Measurements from ENCODE around the gene TNS2.
"Not testable (repeated sequence)": the region's sequence is repeated elsewhere in the genome, so short reads cannot be mapped to it uniquely, and the experiment has no call there.

TNS2 gene

DNA sequence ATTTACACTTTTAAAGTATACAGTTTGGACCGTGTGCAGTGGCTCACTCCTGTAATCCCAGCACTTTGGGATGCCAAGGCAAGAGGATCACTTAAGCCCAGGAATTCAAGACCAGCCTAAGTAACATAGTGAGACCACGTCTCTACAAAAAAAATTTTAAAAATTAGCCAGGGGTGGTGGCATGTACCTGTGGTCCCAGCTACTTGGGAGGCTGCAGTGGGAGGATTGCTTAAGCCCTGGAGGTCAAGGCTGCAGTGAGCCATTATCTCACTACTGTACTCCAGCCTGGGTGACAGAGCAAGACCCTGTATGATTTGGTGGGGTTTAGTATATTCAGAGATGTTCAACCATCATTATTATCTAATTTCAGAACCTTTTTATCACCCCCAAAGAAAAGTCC lies 38.9 kb upstream of the TNS2 start:
- peaks cover 3 to 56% (median 42%) of the 10 kb centered on the region in 5 donors for H3K4me1 ChIP-seq (ENCODE audit: control insufficient read depth in 5 of 5, insufficient read depth in 5 of 5, low read length in 5 of 5)

GRCh38 chr12:53011889-53012288 lies 38.0 kb upstream of the TNS2 start:
- H3K27me3 ChIP-seq (ENCODE audit: control insufficient read depth in 5 of 5, insufficient read depth in 4 of 5, low read length in 5 of 5), result no peaks in the 10 kb centered on the region
- no peak overlapping the region for H3K4me3 ChIP-seq (ENCODE audit: low read depth in 1 of 5, low read length in 5 of 5)
- H3K4me1 ChIP-seq (ENCODE audit: control insufficient read depth in 5 of 5, insufficient read depth in 5 of 5, low read length in 5 of 5), result peaks cover 3 to 55% (median 37%) of the 10 kb centered on the region in 5 donors
- peak overlapping the region in 3 of 5 donors; percentile 3 to 46 (median 30) for H3K9ac ChIP-seq (ENCODE audit: low read length in 5 of 5)
- peaks cover 0 to 15% (median 6%) of the 10 kb centered on the region in 5 donors for H3K36me3 ChIP-seq (ENCODE audit: control insufficient read depth in 5 of 5, insufficient read depth in 5 of 5, low read length in 5 of 5)
- peak overlapping the region; percentile 30 for H3K27ac ChIP-seq (ENCODE audit: low read depth, low read length)
- no peaks in the 10 kb centered on the region for H3K9me3 ChIP-seq (ENCODE audit: control insufficient read depth in 5 of 5, low read length in 5 of 5)

More for the DNA sequence above, 38.9 kb upstream of the TNS2 start:
- Histone ChIP-seq H3K36me3 (ENCODE audit: control insufficient read depth in 5 of 5, insufficient read depth in 5 of 5, low read length in 5 of 5) (peaks cover 0 to 7% (median 4%) of the 10 kb centered on the region in 5 donors), H3K27me3 (ENCODE audit: control insufficient read depth in 5 of 5, insufficient read depth in 4 of 5, low read length in 5 of 5) (no peaks in the 10 kb centered on the region), H3K27ac (ENCODE audit: low read depth, low read length) (no peak overlapping the region), H3K4me3 (ENCODE audit: low read depth in 1 of 5, low read length in 5 of 5) (no peak overlapping the region), H3K9ac (ENCODE audit: low read length in 5 of 5) (no peak overlapping the region), H3K9me3 (ENCODE audit: control insufficient read depth in 5 of 5, low read length in 5 of 5) (no peaks in the 10 kb centered on the region)

DNA sequence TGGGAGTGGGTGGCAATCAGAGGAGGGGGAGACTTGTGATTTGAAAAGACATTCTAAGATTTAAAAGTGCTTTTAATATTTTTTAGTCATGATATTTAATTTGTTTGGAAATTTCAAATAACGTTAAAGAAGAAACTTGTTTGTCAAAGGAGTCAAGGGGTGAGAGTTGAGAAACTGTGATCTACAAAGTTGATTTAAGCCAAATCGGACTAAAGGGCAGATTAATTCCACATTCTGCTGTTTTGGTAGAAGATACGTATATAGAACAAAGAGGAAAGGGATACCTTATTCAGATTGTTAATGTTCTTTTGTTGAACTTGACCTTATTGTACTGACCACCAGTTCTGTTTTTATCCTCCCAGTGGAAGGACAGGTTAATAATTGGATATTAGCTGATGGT lies 36.9 kb upstream of the TNS2 start:
- peak overlapping the region in 1 of 5 donors; percentile 20 for H3K9ac ChIP-seq (ENCODE audit: low read length in 5 of 5)
- no peak overlapping the region for H3K4me3 ChIP-seq (ENCODE audit: low read depth in 1 of 5, low read length in 5 of 5)
- H3K27ac ChIP-seq (ENCODE audit: low read depth, low read length), result peak overlapping the region; percentile 60
- no peaks in the 10 kb centered on the region for H3K27me3 ChIP-seq (ENCODE audit: control insufficient read depth in 5 of 5, insufficient read depth in 4 of 5, low read length in 5 of 5)
- peaks cover 3 to 45% (median 27%) of the 10 kb centered on the region in 5 donors for H3K4me1 ChIP-seq (ENCODE audit: control insufficient read depth in 5 of 5, insufficient read depth in 5 of 5, low read length in 5 of 5)
- H3K9me3 ChIP-seq (ENCODE audit: control insufficient read depth in 5 of 5, low read length in 5 of 5), result no peaks in the 10 kb centered on the region
- peaks cover 4 to 24% (median 6%) of the 10 kb centered on the region in 5 donors for H3K36me3 ChIP-seq (ENCODE audit: control insufficient read depth in 5 of 5, insufficient read depth in 5 of 5, low read length in 5 of 5)

- Histone ChIP-seq H3K4me1 (ENCODE audit: control insufficient read depth in 5 of 5, insufficient read depth in 5 of 5, low read length in 5 of 5) (peaks cover 1 to 27% (median 10%) of the 10 kb centered on the region in 5 donors), H3K4me3 (ENCODE audit: low read depth in 1 of 5, low read length in 5 of 5) (no peak overlapping the region)
Observed at GRCh38 chr12:53014709-53015108, 35.2 kb upstream of the TNS2 start.

DNA sequence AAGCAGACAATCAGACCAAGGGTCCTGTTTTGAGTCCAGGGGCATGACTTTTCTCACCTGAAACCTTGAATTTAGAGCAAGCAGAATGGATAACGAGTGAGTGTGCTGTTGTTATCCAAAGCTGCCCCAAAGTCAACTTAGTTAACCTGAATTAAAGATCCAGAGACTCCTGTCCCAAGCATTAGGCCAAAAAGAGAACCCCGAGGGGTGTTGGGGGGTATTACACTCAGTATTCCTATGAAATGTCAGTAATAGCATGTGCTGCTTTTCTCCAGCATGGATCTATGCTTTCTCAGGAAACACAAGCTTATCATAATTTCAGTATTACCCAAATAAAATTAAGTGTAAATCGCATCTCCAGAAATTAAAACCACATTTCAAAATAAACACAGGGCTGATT lies 24.6 kb upstream of the TNS2 start:
- Histone ChIP-seq H3K9me3 (ENCODE audit: control insufficient read depth in 5 of 5, low read length in 5 of 5) (no peaks in the 10 kb centered on the region), H3K36me3 (ENCODE audit: control insufficient read depth in 5 of 5, insufficient read depth in 5 of 5, low read length in 5 of 5) (peaks cover 38 to 92% (median 77%) of the 10 kb centered on the region in 5 donors), H3K27ac (ENCODE audit: low read depth, low read length) (no peak overlapping the region), H3K4me3 (ENCODE audit: low read depth in 1 of 5, low read length in 5 of 5) (no peak overlapping the region), H3K27me3 (ENCODE audit: control insufficient read depth in 5 of 5, insufficient read depth in 4 of 5, low read length in 5 of 5) (no peaks in the 10 kb centered on the region), H3K9ac (ENCODE audit: low read length in 5 of 5) (no peak overlapping the region), H3K4me1 (ENCODE audit: control insufficient read depth in 5 of 5, insufficient read depth in 5 of 5, low read length in 5 of 5) (peaks cover 0 to 11% (median 4%) of the 10 kb centered on the region in 5 donors)

More at GRCh38 chr12:53014709-53015108, 35.2 kb upstream of the TNS2 start:
- H3K9me3 ChIP-seq (ENCODE audit: control insufficient read depth in 5 of 5, low read length in 5 of 5), result no peaks in the 10 kb centered on the region
- no peak overlapping the region for H3K9ac ChIP-seq (ENCODE audit: low read length in 5 of 5)
- peak overlapping the region; percentile 9 for H3K27ac ChIP-seq (ENCODE audit: low read depth, low read length)
- H3K36me3 ChIP-seq (ENCODE audit: control insufficient read depth in 5 of 5, insufficient read depth in 5 of 5, low read length in 5 of 5), result peaks cover 13 to 41% (median 20%) of the 10 kb centered on the region in 5 donors
- H3K27me3 ChIP-seq (ENCODE audit: control insufficient read depth in 5 of 5, insufficient read depth in 4 of 5, low read length in 5 of 5), result no peaks in the 10 kb centered on the region

GRCh38 chr12:53027014-53027413 lies 22.9 kb upstream of the TNS2 start:
- not testable (repeated sequence) for H3K9ac ChIP-seq (ENCODE audit: low read length in 5 of 5); H3K27me3 ChIP-seq (ENCODE audit: control insufficient read depth in 5 of 5, insufficient read depth in 4 of 5, low read length in 5 of 5); H3K9me3 ChIP-seq (ENCODE audit: control insufficient read depth in 5 of 5, low read length in 5 of 5); H3K4me3 ChIP-seq (ENCODE audit: low read depth in 1 of 5, low read length in 5 of 5); H3K4me1 ChIP-seq (ENCODE audit: control insufficient read depth in 5 of 5, insufficient read depth in 5 of 5, low read length in 5 of 5); H3K27ac ChIP-seq (ENCODE audit: low read depth, low read length)
- H3K36me3 ChIP-seq (ENCODE audit: control insufficient read depth in 5 of 5, insufficient read depth in 5 of 5, low read length in 5 of 5), result peaks cover 27 to 94% (median 75%) of the 10 kb centered on the region in 5 donors

GRCh38 chr12:53031616-53032015 lies 18.2 kb upstream of the TNS2 start:
- Histone ChIP-seq H3K36me3 (ENCODE audit: control insufficient read depth in 5 of 5, insufficient read depth in 5 of 5, low read length in 5 of 5) (peaks cover 16 to 89% (median 72%) of the 10 kb centered on the region in 5 donors), H3K4me1 (ENCODE audit: control insufficient read depth in 5 of 5, insufficient read depth in 5 of 5, low read length in 5 of 5) (peaks cover 0 to 6% (median 2%) of the 10 kb centered on the region in 5 donors), H3K9ac (ENCODE audit: low read length in 5 of 5) (no peak overlapping the region)

DNA sequence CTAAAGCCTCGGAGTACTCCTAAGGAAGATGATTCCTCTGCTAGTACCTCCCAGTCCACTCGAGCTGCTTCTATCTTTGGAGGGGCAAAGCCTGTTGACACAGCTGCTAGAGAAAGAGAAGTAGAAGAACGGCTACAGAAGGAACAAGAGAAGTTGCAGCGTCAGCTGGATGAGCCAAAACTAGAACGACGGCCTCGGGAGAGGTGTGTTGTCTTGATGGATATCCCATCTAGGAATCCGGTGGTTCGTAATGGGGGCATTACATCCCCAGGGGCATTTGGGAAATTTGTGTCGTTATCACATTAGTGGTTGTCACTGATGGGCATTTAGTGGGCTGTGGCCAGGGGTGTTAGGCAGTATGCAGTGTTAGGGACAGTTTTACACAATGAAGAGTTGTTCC lies 16.0 kb upstream of the TNS2 start:
- not testable (repeated sequence) for H3K9me3 ChIP-seq (ENCODE audit: control insufficient read depth in 5 of 5, low read length in 5 of 5); H3K27ac ChIP-seq (ENCODE audit: low read depth, low read length); H3K27me3 ChIP-seq (ENCODE audit: control insufficient read depth in 5 of 5, insufficient read depth in 4 of 5, low read length in 5 of 5); H3K4me3 ChIP-seq (ENCODE audit: low read depth in 1 of 5, low read length in 5 of 5)
- H3K9ac ChIP-seq (ENCODE audit: low read length in 5 of 5), result peak overlapping the region in 1 of 5 donors; percentile 24
- H3K4me1 ChIP-seq (ENCODE audit: control insufficient read depth in 5 of 5, insufficient read depth in 5 of 5, low read length in 5 of 5), result peaks cover 0 to 16% (median 11%) of the 10 kb centered on the region in 5 donors
- H3K36me3 ChIP-seq (ENCODE audit: control insufficient read depth in 5 of 5, insufficient read depth in 5 of 5, low read length in 5 of 5), result peaks cover 27 to 86% (median 71%) of the 10 kb centered on the region in 5 donors

More at GRCh38 chr12:53031616-53032015, 18.2 kb upstream of the TNS2 start:
- H3K9me3 ChIP-seq (ENCODE audit: control insufficient read depth in 5 of 5, low read length in 5 of 5), result no peaks in the 10 kb centered on the region
- no peak overlapping the region for H3K4me3 ChIP-seq (ENCODE audit: low read depth in 1 of 5, low read length in 5 of 5)
- H3K27ac ChIP-seq (ENCODE audit: low read depth, low read length), result no peak overlapping the region
- H3K27me3 ChIP-seq (ENCODE audit: control insufficient read depth in 5 of 5, insufficient read depth in 4 of 5, low read length in 5 of 5), result no peaks in the 10 kb centered on the region

DNA sequence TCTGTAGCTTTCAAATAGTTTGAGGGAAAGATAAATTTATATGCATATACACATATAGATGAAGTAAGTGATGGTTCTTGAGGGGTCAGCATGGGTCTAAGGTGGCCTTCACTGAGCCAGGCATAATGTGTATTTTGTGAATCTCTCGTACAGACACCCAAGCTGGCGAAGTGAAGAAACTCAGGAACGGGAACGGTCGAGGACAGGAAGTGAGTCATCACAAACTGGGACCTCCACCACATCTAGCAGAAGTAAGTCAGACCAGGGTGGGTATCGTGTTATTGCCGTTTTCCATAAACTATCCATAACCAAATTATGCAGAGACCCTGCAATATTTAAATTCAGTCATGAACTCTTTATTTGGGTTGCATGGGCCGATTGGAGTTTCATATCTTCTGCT lies 15.4 kb upstream of the TNS2 start:
- Histone ChIP-seq H3K27ac (ENCODE audit: low read depth, low read length) (no peak overlapping the region), H3K9ac (ENCODE audit: low read length in 5 of 5) (no peak overlapping the region), H3K4me1 (ENCODE audit: control insufficient read depth in 5 of 5, insufficient read depth in 5 of 5, low read length in 5 of 5) (peaks cover 0 to 23% (median 17%) of the 10 kb centered on the region in 5 donors), H3K36me3 (ENCODE audit: control insufficient read depth in 5 of 5, insufficient read depth in 5 of 5, low read length in 5 of 5) (peaks cover 33 to 86% (median 73%) of the 10 kb centered on the region in 5 donors), H3K4me3 (ENCODE audit: low read depth in 1 of 5, low read length in 5 of 5) (no peak overlapping the region), H3K27me3 (ENCODE audit: control insufficient read depth in 5 of 5, insufficient read depth in 4 of 5, low read length in 5 of 5) (no peaks in the 10 kb centered on the region), H3K9me3 (ENCODE audit: control insufficient read depth in 5 of 5, low read length in 5 of 5) (no peaks in the 10 kb centered on the region)

GRCh38 chr12:53036802-53037201 lies 13.1 kb upstream of the TNS2 start:
- Histone ChIP-seq H3K9me3 (ENCODE audit: control insufficient read depth in 5 of 5, low read length in 5 of 5) (no peaks in the 10 kb centered on the region), H3K27me3 (ENCODE audit: control insufficient read depth in 5 of 5, insufficient read depth in 4 of 5, low read length in 5 of 5) (no peaks in the 10 kb centered on the region), H3K36me3 (ENCODE audit: control insufficient read depth in 5 of 5, insufficient read depth in 5 of 5, low read length in 5 of 5) (peaks cover 33 to 72% (median 62%) of the 10 kb centered on the region in 5 donors), H3K4me3 (ENCODE audit: low read depth in 1 of 5, low read length in 5 of 5) (no peak overlapping the region), H3K4me1 (ENCODE audit: control insufficient read depth in 5 of 5, insufficient read depth in 5 of 5, low read length in 5 of 5) (peaks cover 0 to 25% (median 18%) of the 10 kb centered on the region in 5 donors), H3K27ac (ENCODE audit: low read depth, low read length) (no peak overlapping the region), H3K9ac (ENCODE audit: low read length in 5 of 5) (no peak overlapping the region)
